ENCODE measurements around the gene PORCN.

Gene PORCN

DNA sequence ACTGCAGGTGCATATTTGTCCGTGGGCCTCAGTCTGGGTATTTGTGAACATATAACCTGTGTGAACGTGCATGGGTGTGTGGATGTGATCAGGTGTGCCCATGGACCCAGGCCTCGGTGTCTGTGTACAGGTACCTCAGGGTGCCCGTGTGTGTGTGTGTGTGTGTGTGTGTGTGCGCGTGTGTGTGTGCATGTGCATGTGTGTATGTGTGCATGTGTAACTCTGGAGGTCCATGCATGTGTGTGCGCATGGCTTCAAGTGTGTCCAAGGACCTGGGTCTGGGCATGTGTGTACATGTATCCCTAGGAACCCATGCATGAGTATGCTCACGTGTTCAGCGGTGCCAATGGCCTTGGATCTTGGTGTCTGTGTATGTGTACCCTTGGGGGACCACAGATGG lies 17.0 kb upstream of the PORCN start:
- Histone ChIP-seq H3K27me3 (ENCODE audit: control insufficient read depth, insufficient read depth, low read length) (no peaks in the 10 kb centered on the region), H3K9me3 (ENCODE audit: control insufficient read depth, insufficient read depth, low read length) (peaks cover 41% of the 10 kb centered on the region), H3K9ac (ENCODE audit: low read depth, low read length) (no peak overlapping the region), H3K4me1 (ENCODE audit: control insufficient read depth, insufficient read depth, low read length) (no peaks in the 10 kb centered on the region), H3K4me3 (ENCODE audit: low read depth, low read length) (no peak overlapping the region), H3K27ac (ENCODE audit: low read depth, low read length) (no peak overlapping the region), H3K36me3 (ENCODE audit: control insufficient read depth, insufficient read depth, low read length) (peaks cover 5% of the 10 kb centered on the region; the same call in 1 of the 2 replicates)

- no peaks in the 10 kb centered on the region for H3K4me1 ChIP-seq (ENCODE audit: control insufficient read depth, insufficient read depth, low read length)
- H3K4me3 ChIP-seq (ENCODE audit: low read depth, low read length): no peak overlapping the region
- no peak overlapping the region for H3K27ac ChIP-seq (ENCODE audit: low read depth, low read length)
- no peaks in the 10 kb centered on the region for H3K27me3 ChIP-seq (ENCODE audit: control insufficient read depth, insufficient read depth, low read length)
- H3K36me3 ChIP-seq (ENCODE audit: control insufficient read depth, insufficient read depth, low read length): peaks cover 1% of the 10 kb centered on the region; the same call in 1 of the 2 replicates
- H3K9me3 ChIP-seq (ENCODE audit: control insufficient read depth, insufficient read depth, low read length): peaks cover 39% of the 10 kb centered on the region
- H3K9ac ChIP-seq (ENCODE audit: low read depth, low read length): no peak overlapping the region
Measured at GRCh38 chrX:48492293-48492910, 16.4 kb upstream of the PORCN start.

- Histone ChIP-seq H3K4me1 (ENCODE audit: control insufficient read depth, insufficient read depth, low read length) (no peaks in the 10 kb centered on the region), H3K27me3 (ENCODE audit: control insufficient read depth, insufficient read depth, low read length) (no peaks in the 10 kb centered on the region), H3K4me3 (ENCODE audit: low read depth, low read length) (no peak overlapping the region), H3K9me3 (ENCODE audit: control insufficient read depth, insufficient read depth, low read length) (peaks cover 38% of the 10 kb centered on the region), H3K27ac (ENCODE audit: low read depth, low read length) (no peak overlapping the region), H3K36me3 (ENCODE audit: control insufficient read depth, insufficient read depth, low read length) (no peaks in the 10 kb centered on the region), H3K9ac (ENCODE audit: low read depth, low read length) (no peak overlapping the region)
Measured at GRCh38 chrX:48493890-48494364, 14.9 kb upstream of the PORCN start.

- Histone ChIP-seq H3K27me3 (ENCODE audit: control insufficient read depth, insufficient read depth, low read length) (no peaks in the 10 kb centered on the region), H3K4me1 (ENCODE audit: control insufficient read depth, insufficient read depth, low read length) (no peaks in the 10 kb centered on the region), H3K4me3 (ENCODE audit: low read depth, low read length) (no peak overlapping the region), H3K27ac (ENCODE audit: low read depth, low read length) (no peak overlapping the region), H3K9ac (ENCODE audit: low read depth, low read length) (no peak overlapping the region), H3K36me3 (ENCODE audit: control insufficient read depth, insufficient read depth, low read length) (no peaks in the 10 kb centered on the region), H3K9me3 (ENCODE audit: control insufficient read depth, insufficient read depth, low read length) (peaks cover 36% of the 10 kb centered on the region)
Measured at GRCh38 chrX:48496660-48497059, 12.1 kb upstream of the PORCN start.

- Histone ChIP-seq H3K4me3 (ENCODE audit: low read depth, low read length) (no peak overlapping the region), H3K27me3 (ENCODE audit: control insufficient read depth, insufficient read depth, low read length) (no peaks in the 10 kb centered on the region), H3K4me1 (ENCODE audit: control insufficient read depth, insufficient read depth, low read length) (no peaks in the 10 kb centered on the region), H3K36me3 (ENCODE audit: control insufficient read depth, insufficient read depth, low read length) (no peaks in the 10 kb centered on the region), H3K27ac (ENCODE audit: low read depth, low read length) (no peak overlapping the region), H3K9ac (ENCODE audit: low read depth, low read length) (no peak overlapping the region), H3K9me3 (ENCODE audit: control insufficient read depth, insufficient read depth, low read length) (peaks cover 37% of the 10 kb centered on the region)
Measured at GRCh38 chrX:48497871-48498270, 10.9 kb upstream of the PORCN start.

DNA sequence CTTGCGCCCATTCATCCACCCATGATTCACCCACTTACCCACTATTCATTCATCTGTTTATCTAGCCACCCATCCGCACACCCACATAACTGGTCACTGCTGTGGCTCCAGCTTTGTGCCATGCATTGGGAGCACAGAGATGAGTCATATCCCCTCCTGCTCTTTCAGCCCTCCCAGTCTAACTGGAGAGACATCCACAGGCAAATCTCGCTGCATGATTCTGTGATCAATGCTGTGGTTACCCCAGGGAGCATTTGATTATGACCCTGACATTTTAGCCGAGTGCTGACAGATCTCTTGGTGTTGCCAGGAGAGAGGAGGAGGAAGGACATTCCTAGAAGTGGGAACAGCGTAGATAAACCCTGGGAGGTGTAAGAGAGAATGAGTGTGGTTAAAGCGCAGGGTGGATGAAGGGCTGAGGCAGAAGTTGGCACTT lies 10.4 kb upstream of the PORCN start:
- Histone ChIP-seq H3K9ac (ENCODE audit: low read depth, low read length) (no peak overlapping the region), H3K4me3 (ENCODE audit: low read depth, low read length) (no peak overlapping the region), H3K9me3 (ENCODE audit: control insufficient read depth, insufficient read depth, low read length) (peaks cover 35% of the 10 kb centered on the region), H3K36me3 (ENCODE audit: control insufficient read depth, insufficient read depth, low read length) (no peaks in the 10 kb centered on the region), H3K27ac (ENCODE audit: low read depth, low read length) (no peak overlapping the region), H3K27me3 (ENCODE audit: control insufficient read depth, insufficient read depth, low read length) (no peaks in the 10 kb centered on the region), H3K4me1 (ENCODE audit: control insufficient read depth, insufficient read depth, low read length) (no peaks in the 10 kb centered on the region)

DNA sequence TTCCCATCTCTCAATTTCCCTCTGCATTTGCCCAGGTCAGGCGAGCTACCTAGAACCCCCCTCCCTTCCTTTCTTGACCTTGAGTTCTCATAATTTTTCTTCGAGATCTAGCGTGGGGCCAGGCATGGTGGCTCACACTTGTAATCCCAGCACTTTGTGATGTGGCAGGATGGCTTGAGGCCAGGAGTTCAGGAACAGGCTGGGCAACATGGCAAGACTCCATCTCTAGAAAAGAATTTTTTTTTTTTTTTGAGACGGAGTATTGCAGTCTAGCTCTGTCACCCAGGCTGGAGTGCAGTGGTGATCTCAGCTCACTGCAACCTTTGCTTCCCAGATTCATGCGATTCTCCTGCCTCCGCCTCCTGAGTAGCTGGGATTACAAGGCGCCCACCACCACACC lies 4.5 kb upstream of the PORCN start:
- no peak overlapping the region for H3K27ac ChIP-seq (ENCODE audit: low read depth, low read length)
- no peaks in the 10 kb centered on the region for H3K4me1 ChIP-seq (ENCODE audit: control insufficient read depth, insufficient read depth, low read length)
- peaks cover 21% of the 10 kb centered on the region for H3K9me3 ChIP-seq (ENCODE audit: control insufficient read depth, insufficient read depth, low read length)
- H3K9ac ChIP-seq (ENCODE audit: low read depth, low read length): no peak overlapping the region
- no peak overlapping the region for H3K4me3 ChIP-seq (ENCODE audit: low read depth, low read length)
- H3K27me3 ChIP-seq (ENCODE audit: control insufficient read depth, insufficient read depth, low read length): no peaks in the 10 kb centered on the region
- no peaks in the 10 kb centered on the region for H3K36me3 ChIP-seq (ENCODE audit: control insufficient read depth, insufficient read depth, low read length)

DNA sequence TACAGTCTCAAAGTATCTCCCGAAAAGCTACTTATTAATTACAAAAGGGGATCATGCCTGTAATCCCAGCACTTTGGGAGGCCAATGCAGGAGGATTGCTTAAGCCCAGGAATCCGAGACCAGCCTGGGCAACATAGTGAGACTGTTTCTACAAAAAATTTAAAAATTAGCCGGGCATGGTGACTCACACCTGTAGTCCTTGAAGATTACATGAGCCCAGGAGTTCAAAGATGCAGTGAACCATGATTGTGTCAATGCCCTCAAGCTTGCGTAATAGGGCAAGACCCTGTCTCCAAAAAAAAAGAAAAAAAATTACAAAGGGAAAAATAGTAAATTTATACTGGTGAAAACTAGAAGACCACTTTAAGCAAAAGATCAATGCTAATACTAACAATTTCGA lies 3.3 kb upstream of the PORCN start:
- H3K27me3 ChIP-seq (ENCODE audit: control insufficient read depth, insufficient read depth, low read length): no peaks in the 10 kb centered on the region

GRCh38 chrX:48507246-48507645 lies 1.5 kb upstream of the PORCN start:
- no peaks in the 10 kb centered on the region for H3K4me1 ChIP-seq (ENCODE audit: control insufficient read depth, insufficient read depth, low read length)
- H3K27me3 ChIP-seq (ENCODE audit: control insufficient read depth, insufficient read depth, low read length): no peaks in the 10 kb centered on the region
- no peak overlapping the region for H3K27ac ChIP-seq (ENCODE audit: low read depth, low read length)
- H3K36me3 ChIP-seq (ENCODE audit: control insufficient read depth, insufficient read depth, low read length): no peaks in the 10 kb centered on the region
- H3K4me3 ChIP-seq (ENCODE audit: low read depth, low read length): no peak overlapping the region
- no peak overlapping the region for H3K9ac ChIP-seq (ENCODE audit: low read depth, low read length)
- H3K9me3 ChIP-seq (ENCODE audit: control insufficient read depth, insufficient read depth, low read length): peaks cover 27% of the 10 kb centered on the region

More for the DNA sequence above, 3.3 kb upstream of the PORCN start:
- no peaks in the 10 kb centered on the region for H3K4me1 ChIP-seq (ENCODE audit: control insufficient read depth, insufficient read depth, low read length)
- H3K9me3 ChIP-seq (ENCODE audit: control insufficient read depth, insufficient read depth, low read length): peaks cover 26% of the 10 kb centered on the region
- no peaks in the 10 kb centered on the region for H3K36me3 ChIP-seq (ENCODE audit: control insufficient read depth, insufficient read depth, low read length)
- no peak overlapping the region for H3K4me3 ChIP-seq (ENCODE audit: low read depth, low read length)
- no peak overlapping the region for H3K27ac ChIP-seq (ENCODE audit: low read depth, low read length)
- H3K9ac ChIP-seq (ENCODE audit: low read depth, low read length): no peak overlapping the region

DNA sequence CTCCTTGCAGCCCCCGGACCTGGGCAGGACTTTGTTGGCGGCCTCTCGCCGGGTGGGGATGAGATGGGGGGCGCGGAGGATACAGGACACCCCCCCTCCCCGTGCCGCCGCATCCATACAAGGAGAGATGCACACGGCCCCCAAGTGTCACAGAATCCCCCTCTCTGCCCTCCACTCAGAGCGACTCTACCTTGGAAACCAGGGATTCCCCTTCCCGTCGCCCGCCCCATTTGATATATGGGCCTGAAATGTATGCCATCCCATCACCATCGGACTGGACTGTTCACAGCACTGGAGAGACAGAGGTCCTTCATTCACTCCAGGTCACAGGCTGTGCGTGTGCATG lies 426 bp downstream of the PORCN start:
- Histone ChIP-seq H3K27ac (ENCODE audit: low read depth, low read length) (no peak overlapping the region), H3K4me3 (ENCODE audit: low read depth, low read length) (peak overlapping the region; percentile 85), H3K4me1 (ENCODE audit: control insufficient read depth, insufficient read depth, low read length) (no peaks in the 10 kb centered on the region), H3K9me3 (ENCODE audit: control insufficient read depth, insufficient read depth, low read length) (peaks cover 36% of the 10 kb centered on the region), H3K27me3 (ENCODE audit: control insufficient read depth, insufficient read depth, low read length) (no peaks in the 10 kb centered on the region), H3K9ac (ENCODE audit: low read depth, low read length) (0 out of 2 replicates have a peak overlapping the region, but pooled peaks have one; percentile 44), H3K36me3 (ENCODE audit: control insufficient read depth, insufficient read depth, low read length) (no peaks in the 10 kb centered on the region)

DNA sequence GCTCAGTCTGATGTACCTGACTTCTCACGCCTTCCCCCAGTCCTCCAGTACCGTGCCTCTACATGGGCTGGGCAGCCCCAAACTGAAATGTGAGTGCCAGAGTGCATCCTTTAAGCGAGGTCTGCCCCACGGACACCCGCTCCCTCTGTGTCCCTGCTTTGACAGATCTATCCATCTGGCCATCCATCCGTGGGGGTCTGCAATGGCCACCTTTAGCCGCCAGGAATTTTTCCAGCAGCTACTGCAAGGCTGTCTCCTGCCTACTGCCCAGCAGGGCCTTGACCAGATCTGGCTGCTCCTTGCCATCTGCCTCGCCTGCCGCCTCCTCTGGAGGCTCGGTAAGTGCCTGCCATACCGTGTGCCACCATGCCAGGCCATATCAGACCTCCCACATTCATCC lies 827 bp downstream of the PORCN start:
- no peak overlapping the region for H3K9ac ChIP-seq (ENCODE audit: low read depth, low read length)
- no peak overlapping the region for H3K27ac ChIP-seq (ENCODE audit: low read depth, low read length)
- peak overlapping the region; percentile 85 for H3K4me3 ChIP-seq (ENCODE audit: low read depth, low read length)
- no peaks in the 10 kb centered on the region for H3K36me3 ChIP-seq (ENCODE audit: control insufficient read depth, insufficient read depth, low read length)
- H3K9me3 ChIP-seq (ENCODE audit: control insufficient read depth, insufficient read depth, low read length): peaks cover 39% of the 10 kb centered on the region
- no peaks in the 10 kb centered on the region for H3K4me1 ChIP-seq (ENCODE audit: control insufficient read depth, insufficient read depth, low read length)
- no peaks in the 10 kb centered on the region for H3K27me3 ChIP-seq (ENCODE audit: control insufficient read depth, insufficient read depth, low read length)
